ENCODE measurements around the gene ZDHHC1.

GRCh38 chr16:67393788-67394154 is 22.5 kb downstream of the ZDHHC1 start:
- no peak for TF ChIP-seq CTCF (IDR thresholded peaks at IDR 0.05; ENCODE audit: low read depth, low read length)
- no peak for TF ChIP-seq EZH2phosphoT487 (IDR thresholded peaks at IDR 0.05; ENCODE audit: low read depth)

All from OCI-LY3 (cell line).